ENCODE results near the gene ITCH. TPM values are rescaled to one million over a fixed set of nuclear protein-coding genes. Genes with fewer than 3 reads are reported as not detected.
"Not testable (repeated sequence)": the region's sequence is repeated elsewhere in the genome, so short reads cannot be mapped to it uniquely, and the experiment has no call there.

The ITCH gene
- polyA plus RNA-seq, 1 donor, result 33.3 TPM

- no peaks in the 10 kb centered on the region for H3K27me3 ChIP-seq (ENCODE audit: control insufficient read depth, insufficient read depth, low read length)
- H3K4me1 ChIP-seq (ENCODE audit: control insufficient read depth, insufficient read depth, low read length), result no peaks in the 10 kb centered on the region
- peaks cover 43% of the 10 kb centered on the region for H3K36me3 ChIP-seq (ENCODE audit: control insufficient read depth, insufficient read depth, low read length)
- no peak overlapping the region for H3K4me3 ChIP-seq (ENCODE audit: low read length)
- peaks cover 21% of the 10 kb centered on the region for H3K9me3 ChIP-seq (ENCODE audit: control insufficient read depth, low read depth, low read length)
- no peak overlapping the region for H3K27ac ChIP-seq (ENCODE audit: low read length)
- DNase-seq, result no peak
- WGBS (ENCODE audit: insufficient coverage, low lambda C conversion rate), result no CpG with 5 or more reads among the region's 1 CpG
Measured at GRCh38 chr20:34500823-34501222, 137.8 kb downstream of the ITCH start.

- 93% methylated on average over 2 of the region's 3 CpGs for WGBS (ENCODE audit: insufficient coverage, low lambda C conversion rate)
- peaks cover 2% of the 10 kb centered on the region for H3K9me3 ChIP-seq (ENCODE audit: control insufficient read depth, low read depth, low read length)
- no peak overlapping the region for H3K27ac ChIP-seq (ENCODE audit: low read length)
- H3K36me3 ChIP-seq (ENCODE audit: control insufficient read depth, insufficient read depth, low read length), result peaks cover 36% of the 10 kb centered on the region
- DNase-seq, result no peak
- H3K4me1 ChIP-seq (ENCODE audit: control insufficient read depth, insufficient read depth, low read length), result peaks cover 3% of the 10 kb centered on the region
- no peak overlapping the region for H3K4me3 ChIP-seq (ENCODE audit: low read length)
- H3K27me3 ChIP-seq (ENCODE audit: control insufficient read depth, insufficient read depth, low read length), result no peaks in the 10 kb centered on the region
Measured at GRCh38 chr20:34506480-34506879, 143.4 kb downstream of the ITCH start.

GRCh38 chr20:34507702-34508413 is 144.8 kb downstream of the ITCH start:
- no peak for DNase-seq
- Histone ChIP-seq H3K36me3 (ENCODE audit: control insufficient read depth, insufficient read depth, low read length) (peaks cover 34% of the 10 kb centered on the region), H3K9me3 (ENCODE audit: control insufficient read depth, low read depth, low read length) (no peaks in the 10 kb centered on the region), H3K4me1 (ENCODE audit: control insufficient read depth, insufficient read depth, low read length) (peaks cover 16% of the 10 kb centered on the region), H3K27me3 (ENCODE audit: control insufficient read depth, insufficient read depth, low read length) (no peaks in the 10 kb centered on the region), H3K27ac (ENCODE audit: low read length) (no peak overlapping the region), H3K4me3 (ENCODE audit: low read length) (no peak overlapping the region)
- 100% methylated on average over 1 of the region's 4 CpGs for WGBS (ENCODE audit: insufficient coverage, low lambda C conversion rate)

GRCh38 chr20:34510575-34510974 is 147.5 kb downstream of the ITCH start:
- Histone ChIP-seq H3K9me3 (ENCODE audit: control insufficient read depth, low read depth, low read length) (no peaks in the 10 kb centered on the region), H3K36me3 (ENCODE audit: control insufficient read depth, insufficient read depth, low read length) (peaks cover 21% of the 10 kb centered on the region), H3K4me3 (ENCODE audit: low read length) (no peak overlapping the region), H3K27ac (ENCODE audit: low read length) (no peak overlapping the region), H3K4me1 (ENCODE audit: control insufficient read depth, insufficient read depth, low read length) (peaks cover 26% of the 10 kb centered on the region), H3K27me3 (ENCODE audit: control insufficient read depth, insufficient read depth, low read length) (no peaks in the 10 kb centered on the region)
- whole genome bisulfite sequencing (ENCODE audit: insufficient coverage, low lambda C conversion rate), result 100% methylated on average over 1 of the region's 1 CpG
- no peak for DNase-seq

- H3K27ac ChIP-seq (ENCODE audit: low read length), result peak overlapping the region; percentile 66
- WGBS (ENCODE audit: insufficient coverage, low lambda C conversion rate), result no CpG with 5 or more reads among the region's 3 CpGs
- H3K36me3 ChIP-seq (ENCODE audit: control insufficient read depth, insufficient read depth, low read length), result peaks cover 13% of the 10 kb centered on the region
Measured at GRCh38 chr20:34511891-34512265, 148.8 kb downstream of the ITCH start.

GRCh38 chr20:34512266-34512954 is 149.3 kb downstream of the ITCH start:
- peak overlapping the region; percentile 66 for H3K27ac ChIP-seq (ENCODE audit: low read length)
- no peaks in the 10 kb centered on the region for H3K9me3 ChIP-seq (ENCODE audit: control insufficient read depth, low read depth, low read length)
- H3K4me3 ChIP-seq (ENCODE audit: low read length), result no peak overlapping the region
- DNase-seq, result peak in 1 of 2 donors; percentile 52
- peaks cover 26% of the 10 kb centered on the region for H3K4me1 ChIP-seq (ENCODE audit: control insufficient read depth, insufficient read depth, low read length)
- H3K27me3 ChIP-seq (ENCODE audit: control insufficient read depth, insufficient read depth, low read length), result no peaks in the 10 kb centered on the region
- peaks cover 13% of the 10 kb centered on the region for H3K36me3 ChIP-seq (ENCODE audit: control insufficient read depth, insufficient read depth, low read length)
- no CpG with 5 or more reads among the region's 4 CpGs for WGBS (ENCODE audit: insufficient coverage, low lambda C conversion rate)

More at GRCh38 chr20:34511891-34512265, 148.8 kb downstream of the ITCH start:
- DNase-seq, result no peak
- no peaks in the 10 kb centered on the region for H3K9me3 ChIP-seq (ENCODE audit: control insufficient read depth, low read depth, low read length)
- no peaks in the 10 kb centered on the region for H3K27me3 ChIP-seq (ENCODE audit: control insufficient read depth, insufficient read depth, low read length)
- peaks cover 26% of the 10 kb centered on the region for H3K4me1 ChIP-seq (ENCODE audit: control insufficient read depth, insufficient read depth, low read length)
- H3K4me3 ChIP-seq (ENCODE audit: low read length), result no peak overlapping the region

GRCh38 chr20:34512955-34513419 is 149.9 kb downstream of the ITCH start:
- Histone ChIP-seq H3K4me3 (ENCODE audit: low read length) (no peak overlapping the region), H3K36me3 (ENCODE audit: control insufficient read depth, insufficient read depth, low read length) (peaks cover 8% of the 10 kb centered on the region), H3K9me3 (ENCODE audit: control insufficient read depth, low read depth, low read length) (no peaks in the 10 kb centered on the region), H3K4me1 (ENCODE audit: control insufficient read depth, insufficient read depth, low read length) (peaks cover 26% of the 10 kb centered on the region), H3K27ac (ENCODE audit: low read length) (peak overlapping the region; percentile 66), H3K27me3 (ENCODE audit: control insufficient read depth, insufficient read depth, low read length) (no peaks in the 10 kb centered on the region)
- DNase-seq, result no peak

- 100% methylated on average over 3 of the region's 17 CpGs for WGBS (ENCODE audit: insufficient coverage, low lambda C conversion rate)
- H3K27me3 ChIP-seq (ENCODE audit: control insufficient read depth, insufficient read depth, low read length); H3K4me3 ChIP-seq (ENCODE audit: low read length); H3K9me3 ChIP-seq (ENCODE audit: control insufficient read depth, low read depth, low read length); H3K27ac ChIP-seq (ENCODE audit: low read length); DNase-seq; H3K36me3 ChIP-seq (ENCODE audit: control insufficient read depth, insufficient read depth, low read length): not testable (repeated sequence)
- H3K4me1 ChIP-seq (ENCODE audit: control insufficient read depth, insufficient read depth, low read length), result peaks cover 26% of the 10 kb centered on the region
Measured at GRCh38 chr20:34514034-34514433, 151.0 kb downstream of the ITCH start.

GRCh38 chr20:34514897-34515483 is 151.9 kb downstream of the ITCH start:
- H3K27me3 ChIP-seq (ENCODE audit: control insufficient read depth, insufficient read depth, low read length), result no peaks in the 10 kb centered on the region
- H3K27ac ChIP-seq (ENCODE audit: low read length), result peak overlapping the region; percentile 95
- DNase-seq, result peak in 1 of 2 donors; percentile 83
- H3K4me1 ChIP-seq (ENCODE audit: control insufficient read depth, insufficient read depth, low read length), result peaks cover 26% of the 10 kb centered on the region
- H3K36me3 ChIP-seq (ENCODE audit: control insufficient read depth, insufficient read depth, low read length), result peaks cover 3% of the 10 kb centered on the region
- H3K9me3 ChIP-seq (ENCODE audit: control insufficient read depth, low read depth, low read length), result no peaks in the 10 kb centered on the region
- peak overlapping the region; percentile 88 for H3K4me3 ChIP-seq (ENCODE audit: low read length)
- 0% methylated on average over 1 of the region's 19 CpGs for WGBS (ENCODE audit: insufficient coverage, low lambda C conversion rate)

- no CpG with 5 or more reads among the region's 36 CpGs for WGBS (ENCODE audit: insufficient coverage, low lambda C conversion rate)
- DNase-seq, result peak in 1 of 2 donors; percentile 61
- Histone ChIP-seq H3K4me3 (ENCODE audit: low read length) (peak overlapping the region; percentile 88), H3K4me1 (ENCODE audit: control insufficient read depth, insufficient read depth, low read length) (peaks cover 26% of the 10 kb centered on the region), H3K36me3 (ENCODE audit: control insufficient read depth, insufficient read depth, low read length) (peaks cover 3% of the 10 kb centered on the region), H3K27me3 (ENCODE audit: control insufficient read depth, insufficient read depth, low read length) (no peaks in the 10 kb centered on the region), H3K27ac (ENCODE audit: low read length) (peak overlapping the region; percentile 95), H3K9me3 (ENCODE audit: control insufficient read depth, low read depth, low read length) (no peaks in the 10 kb centered on the region)
Measured at GRCh38 chr20:34515484-34516246, 152.6 kb downstream of the ITCH start.
